ENCODE results near the gene MRGPRX1. TPM values are rescaled to one million over a fixed set of nuclear protein-coding genes. Genes with fewer than 3 reads are reported as not detected.

MRGPRX1 gene
- total and polyA plus RNA-seq, 10 donors, result not detected

GRCh38 chr11:18981897-18982296 lies 42.7 kb upstream of the MRGPRX1 start:
- Histone ChIP-seq H3K9me3 (peaks cover 0 to 13% (median 4%) of the 10 kb centered on the region in 8 donors), H3K4me3 (no peak overlapping the region), H3K36me3 (no peaks in the 10 kb centered on the region), H3K27ac (no peak overlapping the region), H3K27me3 (replicated peaks in 1 of 7) (no peaks in the 10 kb centered on the region), H3K4me1 (no peaks in the 10 kb centered on the region)
- 77 to 90% (median 80%) methylated on average over 4 of the region's 4 CpGs for WGBS, 5 donors
- intact Hi-C loops (cut with DNase I; ENCODE audit: low total_unique reads), result no loop called here
- no peak for TF ChIP-seq CTCF (IDR thresholded peaks at IDR 0.05 in 8 of 11, conservative IDR thresholded peaks at IDR 0.05 in 3 of 11)
- TF ChIP-seq POLR2A (IDR thresholded peaks at IDR 0.05), result no peak
- TF ChIP-seq POLR2AphosphoS5 (IDR thresholded peaks at IDR 0.05), result no peak
- DNase-seq, result no peak

GRCh38 chr11:18974192-18974591 lies 35.0 kb upstream of the MRGPRX1 start:
- Histone ChIP-seq H3K4me3 (no peak overlapping the region), H3K27ac (no peak overlapping the region), H3K27me3 (replicated peaks in 1 of 7) (peaks cover 0 to 3% (median 0%) of the 10 kb centered on the region in 7 donors), H3K36me3 (no peaks in the 10 kb centered on the region), H3K4me1 (no peaks in the 10 kb centered on the region), H3K9me3 (peaks cover 0 to 7% (median 2%) of the 10 kb centered on the region in 8 donors)
- TF ChIP-seq POLR2AphosphoS5 (IDR thresholded peaks at IDR 0.05) (no peak), CTCF (IDR thresholded peaks at IDR 0.05 in 8 of 11, conservative IDR thresholded peaks at IDR 0.05 in 3 of 11) (no peak), POLR2A (IDR thresholded peaks at IDR 0.05) (no peak)
- 85 to 96% (median 89%) methylated on average over 1 of the region's 1 CpG for WGBS, 5 donors
- no peak for DNase-seq
- intact Hi-C loops (cut with DNase I; ENCODE audit: low total_unique reads), result no loop called here

- Histone ChIP-seq H3K4me1 (no peaks in the 10 kb centered on the region), H3K27me3 (replicated peaks in 1 of 7) (peaks cover 0 to 3% (median 0%) of the 10 kb centered on the region in 7 donors), H3K4me3 (no peak overlapping the region), H3K27ac (no peak overlapping the region), H3K36me3 (no peaks in the 10 kb centered on the region), H3K9me3 (no peaks in the 10 kb centered on the region)
- DNase-seq, result no peak
- TF ChIP-seq POLR2AphosphoS5 (IDR thresholded peaks at IDR 0.05) (no peak), CTCF (IDR thresholded peaks at IDR 0.05 in 8 of 11, conservative IDR thresholded peaks at IDR 0.05 in 3 of 11) (no peak), POLR2A (IDR thresholded peaks at IDR 0.05) (no peak)
- WGBS, 5 donors, result 69 to 85% (median 71%) methylated on average over 16 of the region's 16 CpGs
- intact Hi-C loops (cut with DNase I; ENCODE audit: low total_unique reads), result no loop called here
These were observed 33.1 kb upstream of the MRGPRX1 start for GRCh38 chr11:18972336-18972735.

- no peaks in the 10 kb centered on the region for H3K36me3 ChIP-seq
- TF ChIP-seq CTCF (IDR thresholded peaks at IDR 0.05 in 8 of 11, conservative IDR thresholded peaks at IDR 0.05 in 3 of 11) (no peak), POLR2AphosphoS5 (IDR thresholded peaks at IDR 0.05) (no peak), POLR2A (IDR thresholded peaks at IDR 0.05) (no peak)
- no peaks in the 10 kb centered on the region for H3K4me1 ChIP-seq
- no peak overlapping the region for H3K27ac ChIP-seq
- H3K27me3 ChIP-seq (replicated peaks in 1 of 7), result peaks cover 0 to 3% (median 0%) of the 10 kb centered on the region in 7 donors
- no peak overlapping the region for H3K4me3 ChIP-seq
- intact Hi-C loops (cut with DNase I; ENCODE audit: low total_unique reads), result no loop called here
- DNase-seq, result no peak
- H3K9me3 ChIP-seq, result no peaks in the 10 kb centered on the region
- 19 to 37% (median 25%) methylated on average over 3 of the region's 3 CpGs for WGBS, 5 donors
These were observed 30.5 kb upstream of the MRGPRX1 start for GRCh38 chr11:18969720-18970119.

Data from spleen (tissue), 11 donors.